Bronchial epithelial cell (primary cell): ENCODE data around the gene CTU2. TPM values are rescaled to one million over a fixed set of nuclear protein-coding genes. Genes with fewer than 3 reads are reported as not detected.
A peak's percentile ranks its signal among the peaks of the same experiment; 100 is the strongest.

Source experiments
- DNase-seq: peaks from one replicate; pipeline ENCODE4 v3.0.0-alpha.2; 2010; ENCODE audit warnings: low read depth
- FAIRE-seq: peaks from 2 replicates; lab custom pipeline; 2011; peaks lifted over from hg19 to GRCh38; lab: Jason Lieb, UNC
- H3K27me3 ChIP-seq: 2 replicates; pipeline ENCODE4 v1.5.1; 2011; ENCODE audit warnings: low read length; ENCODE audit not compliant: control insufficient read depth, insufficient read depth
- H3K36me3 ChIP-seq: 2 replicates; pipeline ENCODE4 v1.5.1; 2011; ENCODE audit warnings: low read length; ENCODE audit not compliant: control insufficient read depth, insufficient read depth
- H3K4me3 ChIP-seq: 2 replicates; pipeline ENCODE4 v1.5.1; 2011; ENCODE audit warnings: mild to moderate bottlenecking, low read depth, low read length, control low read depth
- CTCF ChIP-seq: IDR thresholded peaks from 2 replicates; pipeline ENCODE4 v1.5.1; 2011; ENCODE audit warnings: mild to moderate bottlenecking, moderate library complexity, low read length, control low read depth, inconsistent platforms; ENCODE audit not compliant: insufficient read depth, severe bottlenecking
- total RNA-seq: library from RNA; depleted of rRNA; stranded (reverse); fragments of >200 nt; gene quantifications from 2 replicates; pipeline ENCODE4 v1.2.1, GENCODE V29; 2014

Gene CTU2
- total RNA-seq, 1 donor from 2014 or later = 31.1 TPM

- H3K4me3 ChIP-seq = no peak overlapping the region
- FAIRE-seq (no peak), DNase-seq (no peak)
- peaks cover 10% of the 10 kb centered on the region for H3K27me3 ChIP-seq
- TF ChIP-seq CTCF = no peak
- H3K36me3 ChIP-seq = no peaks in the 10 kb centered on the region
These were observed 27.9 kb upstream of the CTU2 start for GRCh38 chr16:88678224-88678979.

GRCh38 chr16:88680554-88681083 is 25.7 kb upstream of the CTU2 start:
- DNase-seq (no peak), FAIRE-seq (no peak)
- no peaks in the 10 kb centered on the region for H3K36me3 ChIP-seq
- no peak overlapping the region for H3K4me3 ChIP-seq
- TF ChIP-seq CTCF = no peak
- peaks cover 10% of the 10 kb centered on the region for H3K27me3 ChIP-seq

DNA sequence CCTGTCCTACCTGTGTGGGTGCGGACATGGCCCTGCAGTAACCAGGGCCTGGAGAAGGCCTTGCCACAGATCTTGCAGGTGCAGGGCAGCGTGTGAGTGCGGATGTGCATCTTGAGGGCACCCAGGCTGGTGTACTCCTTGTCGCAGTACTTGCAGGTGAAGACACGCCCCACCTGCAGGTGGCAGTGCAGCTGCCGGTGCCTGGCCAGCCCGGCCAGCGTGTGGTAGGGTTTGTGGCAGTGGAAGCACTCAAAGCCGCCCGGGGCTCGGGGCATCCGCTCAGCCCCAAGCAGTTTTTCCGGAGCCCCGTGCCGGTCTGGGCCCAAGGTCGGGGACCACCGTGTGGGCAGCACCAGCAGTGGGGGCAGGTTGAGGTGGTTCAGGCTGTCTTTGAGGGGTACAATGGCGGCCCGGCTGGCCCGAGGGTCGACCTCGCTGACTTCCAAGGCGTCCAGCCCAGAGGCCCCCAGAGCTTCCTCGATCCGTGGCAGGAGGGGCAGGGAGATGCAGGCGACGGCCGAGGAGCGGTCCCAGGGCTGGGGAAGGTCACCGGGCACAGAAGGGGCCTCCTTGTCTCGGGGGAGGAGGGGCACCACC is 25.1 kb upstream of the CTU2 start:
- no peaks in the 10 kb centered on the region for H3K36me3 ChIP-seq
- H3K27me3 ChIP-seq = peaks cover 10% of the 10 kb centered on the region
- no peak overlapping the region for H3K4me3 ChIP-seq
- peak; percentile 17 for DNase-seq
- no peak for FAIRE-seq
- peak; percentile 82 for TF ChIP-seq CTCF

DNA sequence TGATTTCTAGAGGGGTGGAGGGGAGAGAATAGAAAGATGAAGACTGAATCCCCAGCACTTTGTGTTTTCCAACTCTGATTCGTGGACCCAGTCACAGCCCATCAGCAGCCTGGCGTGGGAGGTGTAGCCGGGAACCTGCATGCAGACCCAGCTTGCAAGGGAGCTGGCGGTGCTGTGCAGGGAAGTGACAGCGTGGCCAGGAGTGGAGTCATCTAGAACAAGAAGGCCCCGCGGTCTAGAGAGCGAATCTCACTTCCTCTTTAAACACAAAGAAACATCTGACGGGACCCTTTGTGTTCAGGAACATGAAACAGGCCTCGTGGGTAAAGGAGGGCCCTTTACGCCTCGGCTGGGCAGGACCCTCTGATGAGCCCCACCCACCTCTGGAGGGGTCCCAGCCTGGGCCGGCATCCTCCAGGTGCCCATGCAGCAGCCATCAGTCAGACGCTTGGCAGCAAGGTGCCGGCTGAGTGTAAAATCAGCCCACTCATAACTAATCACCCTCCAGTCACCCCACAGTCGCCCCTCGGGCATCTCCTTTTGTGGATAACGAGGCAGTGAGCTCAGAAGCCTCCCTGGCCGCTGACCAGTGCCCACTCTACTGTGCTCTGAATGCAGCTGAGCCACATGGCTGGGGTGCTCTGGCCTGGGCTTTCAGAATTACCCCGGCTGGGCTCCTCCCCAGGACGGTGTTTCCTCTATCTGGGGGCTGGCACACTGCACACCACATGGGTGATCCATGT is 24.4 kb upstream of the CTU2 start:
- no peak for DNase-seq
- Histone ChIP-seq H3K27me3 (peaks cover 10% of the 10 kb centered on the region), H3K36me3 (no peaks in the 10 kb centered on the region), H3K4me3 (no peak overlapping the region)
- TF ChIP-seq CTCF = no peak
- no peak for FAIRE-seq

DNA sequence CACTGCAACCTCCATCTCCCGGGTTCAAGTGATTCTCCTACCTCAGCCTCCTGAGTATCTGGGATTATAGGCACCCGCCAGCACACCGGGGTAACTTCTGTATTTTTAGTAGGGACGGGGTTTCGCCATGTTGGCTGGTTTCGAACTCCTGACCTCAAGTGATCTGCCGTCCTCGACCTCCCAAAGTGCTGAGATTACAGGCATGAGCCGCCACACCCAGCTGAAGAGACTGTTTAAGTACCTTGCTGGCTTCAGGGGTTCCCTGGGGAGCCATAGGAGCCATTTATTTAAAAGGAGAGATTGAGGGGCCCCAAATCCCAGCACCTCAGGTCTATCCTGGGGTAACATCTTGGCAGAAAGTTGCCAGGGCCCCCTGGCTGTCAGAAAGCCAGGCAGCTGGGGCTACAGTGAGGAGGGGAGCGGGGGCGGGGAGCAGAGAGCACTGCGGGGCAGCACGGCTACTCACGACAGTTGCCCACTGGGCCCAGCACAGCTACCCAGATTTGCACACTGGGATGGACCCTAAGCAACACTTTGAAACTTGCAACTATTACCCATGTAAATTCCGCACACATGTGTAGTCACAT is 21.6 kb upstream of the CTU2 start:
- H3K36me3 ChIP-seq = no peaks in the 10 kb centered on the region
- no peak for DNase-seq
- no peak overlapping the region for H3K4me3 ChIP-seq
- peaks cover 4% of the 10 kb centered on the region for H3K27me3 ChIP-seq
- no peak for FAIRE-seq
- TF ChIP-seq CTCF = no peak
